ENCODE measurements around the gene MLEC.

The MLEC gene

GRCh38 chr12:120696626-120697025 is 9.7 kb downstream of the MLEC start:
- DNase-seq = no peak

- no peak for DNase-seq
Measured at GRCh38 chr12:120697344-120697743, 10.4 kb downstream of the MLEC start.

GRCh38 chr12:120698665-120699064 is 11.7 kb downstream of the MLEC start:
- DNase-seq = no peak

GRCh38 chr12:120699553-120699952 is 12.6 kb downstream of the MLEC start:
- DNase-seq = no peak

GRCh38 chr12:120700886-120701285 is 13.9 kb downstream of the MLEC start:
- no peak for DNase-seq

GRCh38 chr12:120702637-120703036 is 15.7 kb downstream of the MLEC start:
- DNase-seq = peak in 1 of 3 experiments; percentile 29

- no peak for DNase-seq
Measured at GRCh38 chr12:120703311-120703942, 16.5 kb downstream of the MLEC start.

- DNase-seq = no peak
Measured at GRCh38 chr12:120705618-120706017, 18.7 kb downstream of the MLEC start.

GRCh38 chr12:120706029-120706428 is 19.1 kb downstream of the MLEC start:
- DNase-seq = no peak

GRCh38 chr12:120708651-120709050 is 21.7 kb downstream of the MLEC start:
- DNase-seq = no peak

GRCh38 chr12:120710031-120710804 is 23.3 kb downstream of the MLEC start, which contains the start of gene UNC119B:
Gene UNC119B (plus strand): TSS chr12:120710458. CDS start chr12:120710475, 17 bp downstream.
- peak; percentile 74 to 90 (median 77) for DNase-seq

- DNase-seq = peak; percentile 20 to 59 (median 58)
Measured at GRCh38 chr12:120710805-120711296, 23.9 kb downstream of the MLEC start.

- DNase-seq = peak in 1 of 3 experiments; percentile 48
Measured at GRCh38 chr12:120711411-120711810, 24.5 kb downstream of the MLEC start.

GRCh38 chr12:120712610-120713009 is 25.7 kb downstream of the MLEC start:
- DNase-seq = no peak

- DNase-seq = peak; percentile 55 to 88 (median 88)
Measured at GRCh38 chr12:120713861-120714482, 27.0 kb downstream of the MLEC start.

- no peak for DNase-seq
Measured at GRCh38 chr12:120718055-120718454, 31.1 kb downstream of the MLEC start.

GRCh38 chr12:120719072-120719471 is 32.1 kb downstream of the MLEC start:
- no peak for DNase-seq

- DNase-seq = no peak
Measured at GRCh38 chr12:120719496-120720233, 32.7 kb downstream of the MLEC start.

- DNase-seq = no peak
Measured at GRCh38 chr12:120720234-120720986, 33.5 kb downstream of the MLEC start.

- DNase-seq = no peak
Measured at GRCh38 chr12:120720987-120721801, 34.2 kb downstream of the MLEC start.

GRCh38 chr12:120721866-120722265 is 34.9 kb downstream of the MLEC start:
- DNase-seq = no peak

All from NCI-H1417 (cell line).